OCI-LY3 (cell line): ENCODE results near the gene SBNO2.
"Not testable (repeated sequence)": the region's sequence is repeated elsewhere in the genome, so short reads cannot be mapped to it uniquely, and the experiment has no call there.

Source experiments
- CTCF ChIP-seq: fragments of 200-600, 300-600 bp; sonication (generic); IDR thresholded peaks from 2 replicates; pipeline ENCODE4 v1.5.1; 2014; ENCODE audit warnings: antibody characterized with exemption, low read length, low read depth
- EZH2phosphoT487 ChIP-seq: fragments of 200-600 bp; shearing (Covaris generic); IDR thresholded peaks from 2 replicates; pipeline ENCODE4 v1.6.1; 2018; ENCODE audit warnings: antibody characterized with exemption, mixed run types, low read depth

- not testable (repeated sequence) for TF ChIP-seq CTCF, EZH2phosphoT487
These were observed 59.3 kb downstream of the SBNO2 start for GRCh38 chr19:1114728-1115127.
